ENCODE data around the gene IL1RL2. TPM values are rescaled to one million over a fixed set of nuclear protein-coding genes. Genes with fewer than 3 reads are reported as not detected.

IL1RL2 gene
- total RNA-seq, 2 donors from 2014 or later = 1.4 to 3.8 TPM

GRCh38 chr2:102250278-102250821 is 63.5 kb downstream of the IL1RL2 start:
- H3K4me3 ChIP-seq = no peak overlapping the region
- H3K9me3 ChIP-seq = no peaks in the 10 kb centered on the region
- H3K27me3 ChIP-seq (replicated peaks; ENCODE audit: insufficient read depth) = no peaks in the 10 kb centered on the region
- DNase-seq (ENCODE audit: low spot score) = no peak
- TF ChIP-seq POLR2A (IDR thresholded peaks at IDR 0.05) (no peak), POLR2AphosphoS5 (IDR thresholded peaks at IDR 0.05) (no peak), CTCF (IDR thresholded peaks at IDR 0.05) (no peak)
- intact Hi-C loops (cut with DNase I) = no loop called here
- no peaks in the 10 kb centered on the region for H3K36me3 ChIP-seq
- 91% methylated on average over 33 of the region's 37 CpGs for WGBS
- no peaks in the 10 kb centered on the region for H3K4me1 ChIP-seq (replicated peaks)
- H3K27ac ChIP-seq = no peak overlapping the region

- WGBS = 14% methylated on average over 52 of the region's 52 CpGs
- Histone ChIP-seq H3K4me3 (peak overlapping the region; percentile 8 to 15), H3K4me1 (replicated peaks) (no peaks in the 10 kb centered on the region), H3K9me3 (no peaks in the 10 kb centered on the region), H3K27ac (no peak overlapping the region), H3K27me3 (replicated peaks; ENCODE audit: insufficient read depth) (no peaks in the 10 kb centered on the region), H3K36me3 (no peaks in the 10 kb centered on the region)
- intact Hi-C loops (cut with DNase I) = no loop called here
- DNase-seq (ENCODE audit: low spot score) = no peak
- TF ChIP-seq POLR2A (IDR thresholded peaks at IDR 0.05) (no peak), CTCF (IDR thresholded peaks at IDR 0.05) (peak in 2 of 4 experiments; percentile 27 to 47), POLR2AphosphoS5 (IDR thresholded peaks at IDR 0.05) (no peak)
Measured at GRCh38 chr2:102251042-102251848, 64.4 kb downstream of the IL1RL2 start.

- DNase-seq (ENCODE audit: low spot score) = no peak
- H3K27ac ChIP-seq = no peak overlapping the region
- H3K4me3 ChIP-seq = no peak overlapping the region
- no peaks in the 10 kb centered on the region for H3K9me3 ChIP-seq
- H3K4me1 ChIP-seq (replicated peaks) = no peaks in the 10 kb centered on the region
- H3K27me3 ChIP-seq (replicated peaks; ENCODE audit: insufficient read depth) = no peaks in the 10 kb centered on the region
- intact Hi-C loops (cut with DNase I) = no loop called here
- H3K36me3 ChIP-seq = no peaks in the 10 kb centered on the region
- TF ChIP-seq POLR2AphosphoS5 (IDR thresholded peaks at IDR 0.05) = no peak
- TF ChIP-seq CTCF (IDR thresholded peaks at IDR 0.05) = no peak
- no peak for TF ChIP-seq POLR2A (IDR thresholded peaks at IDR 0.05)
- 87% methylated on average over 1 of the region's 1 CpG for WGBS
Measured at GRCh38 chr2:102251849-102252203, 65.0 kb downstream of the IL1RL2 start.

GRCh38 chr2:102252236-102252635 is 65.4 kb downstream of the IL1RL2 start:
- H3K36me3 ChIP-seq = no peaks in the 10 kb centered on the region
- no peak for DNase-seq (ENCODE audit: low spot score)
- no peak overlapping the region for H3K27ac ChIP-seq
- no peaks in the 10 kb centered on the region for H3K27me3 ChIP-seq (replicated peaks; ENCODE audit: insufficient read depth)
- no peaks in the 10 kb centered on the region for H3K4me1 ChIP-seq (replicated peaks)
- TF ChIP-seq CTCF (IDR thresholded peaks at IDR 0.05) (no peak), POLR2A (IDR thresholded peaks at IDR 0.05) (no peak), POLR2AphosphoS5 (IDR thresholded peaks at IDR 0.05) (no peak)
- WGBS = 95% methylated on average over 2 of the region's 2 CpGs
- no peak overlapping the region for H3K4me3 ChIP-seq
- intact Hi-C loops (cut with DNase I) = no loop called here
- no peaks in the 10 kb centered on the region for H3K9me3 ChIP-seq
